Measurements from ENCODE around the gene SLAMF9. TPM values are rescaled to one million over a fixed set of nuclear protein-coding genes. Genes with fewer than 3 reads are reported as not detected.

SLAMF9 gene
- total RNA-seq, 2 donors from 2014 or later: not detected

DNA sequence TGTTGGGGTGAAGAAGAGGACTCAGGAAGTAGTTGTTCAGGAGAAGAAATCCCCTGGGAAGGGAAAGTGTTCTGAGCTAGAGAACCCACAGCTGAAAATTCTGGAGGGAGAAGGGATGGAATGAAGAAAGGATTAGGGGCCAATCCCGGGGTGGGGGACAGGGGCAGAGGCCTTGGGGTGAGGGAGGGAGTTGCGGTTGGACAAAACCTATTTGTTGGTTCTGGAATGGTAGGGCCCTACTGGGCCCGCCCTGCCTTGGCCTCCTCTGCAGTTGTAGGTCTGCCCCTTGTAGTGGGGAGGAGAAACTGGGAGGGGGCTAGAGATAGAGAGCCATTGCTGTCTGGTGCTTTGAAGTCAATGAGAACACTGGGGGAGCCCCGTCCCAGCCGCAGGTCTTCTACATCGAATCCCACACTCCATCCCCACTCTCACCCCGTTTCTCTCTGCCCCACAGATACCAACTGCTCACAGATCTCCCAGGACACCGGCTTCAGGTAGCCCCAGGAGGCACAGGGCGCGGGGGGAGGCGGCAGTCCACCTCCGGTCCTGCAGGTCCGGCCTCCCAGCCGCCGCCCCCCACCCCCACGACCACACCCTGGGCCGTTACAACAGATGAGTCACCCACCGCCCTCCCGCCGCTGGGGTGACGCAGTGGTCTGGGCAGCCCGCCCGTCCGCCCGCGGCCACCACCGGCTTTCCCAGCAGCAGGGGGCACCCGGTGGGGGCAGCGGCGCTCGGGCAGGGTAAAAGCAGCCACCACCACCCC is 29.8 kb downstream of the SLAMF9 start:
- Histone ChIP-seq H3K9me3 (ENCODE audit: control insufficient read depth, low read length) (no peaks in the 10 kb centered on the region), H3K9ac (ENCODE audit: extremely low read depth, low read length, poor library complexity, severe bottlenecking) (peak overlapping the region; percentile 98), H3K36me3 (ENCODE audit: control insufficient read depth, insufficient read depth, low read length) (peaks cover 22% of the 10 kb centered on the region), H3K4me3 (ENCODE audit: low read length) (peak overlapping the region; percentile 94), H3K4me1 (ENCODE audit: control insufficient read depth, insufficient read depth, low read length) (peaks cover 17% of the 10 kb centered on the region), H3K27ac (ENCODE audit: low read depth, low read length) (peak overlapping the region; percentile 84), H3K27me3 (ENCODE audit: control insufficient read depth, insufficient read depth, low read length, poor library complexity, severe bottlenecking) (no peaks in the 10 kb centered on the region)
- DNase-seq: peak; percentile 92
- H3K36me3 Mint-ChIP-seq (ENCODE audit: low read depth): peaks cover 18% of the 10 kb centered on the region
- no peaks in the 10 kb centered on the region for H3K27me3 Mint-ChIP-seq (ENCODE audit: insufficient read depth)
- H3K27ac Mint-ChIP-seq: peak overlapping the region; percentile 99
- TF ChIP-seq, protein P1, sequence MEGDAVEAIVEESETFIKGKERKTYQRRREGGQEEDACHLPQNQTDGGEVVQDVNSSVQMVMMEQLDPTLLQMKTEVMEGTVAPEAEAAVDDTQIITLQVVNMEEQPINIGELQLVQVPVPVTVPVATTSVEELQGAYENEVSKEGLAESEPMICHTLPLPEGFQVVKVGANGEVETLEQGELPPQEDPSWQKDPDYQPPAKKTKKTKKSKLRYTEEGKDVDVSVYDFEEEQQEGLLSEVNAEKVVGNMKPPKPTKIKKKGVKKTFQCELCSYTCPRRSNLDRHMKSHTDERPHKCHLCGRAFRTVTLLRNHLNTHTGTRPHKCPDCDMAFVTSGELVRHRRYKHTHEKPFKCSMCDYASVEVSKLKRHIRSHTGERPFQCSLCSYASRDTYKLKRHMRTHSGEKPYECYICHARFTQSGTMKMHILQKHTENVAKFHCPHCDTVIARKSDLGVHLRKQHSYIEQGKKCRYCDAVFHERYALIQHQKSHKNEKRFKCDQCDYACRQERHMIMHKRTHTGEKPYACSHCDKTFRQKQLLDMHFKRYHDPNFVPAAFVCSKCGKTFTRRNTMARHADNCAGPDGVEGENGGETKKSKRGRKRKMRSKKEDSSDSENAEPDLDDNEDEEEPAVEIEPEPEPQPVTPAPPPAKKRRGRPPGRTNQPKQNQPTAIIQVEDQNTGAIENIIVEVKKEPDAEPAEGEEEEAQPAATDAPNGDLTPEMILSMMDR (conservative IDR thresholded peaks at IDR 0.05): no peak
- H3K9me3 Mint-ChIP-seq: no peaks in the 10 kb centered on the region
- 3 to 26% methylated on average over 3 to 31 of the region's 31 CpGs for WGBS, 2 experiments (ENCODE audit: insufficient coverage in 1 of 2, insufficient read length in 1 of 2)
- H3K4me1 Mint-ChIP-seq: peaks cover 48% of the 10 kb centered on the region
- H3K4me3 Mint-ChIP-seq: peak overlapping the region; percentile 91

DNA sequence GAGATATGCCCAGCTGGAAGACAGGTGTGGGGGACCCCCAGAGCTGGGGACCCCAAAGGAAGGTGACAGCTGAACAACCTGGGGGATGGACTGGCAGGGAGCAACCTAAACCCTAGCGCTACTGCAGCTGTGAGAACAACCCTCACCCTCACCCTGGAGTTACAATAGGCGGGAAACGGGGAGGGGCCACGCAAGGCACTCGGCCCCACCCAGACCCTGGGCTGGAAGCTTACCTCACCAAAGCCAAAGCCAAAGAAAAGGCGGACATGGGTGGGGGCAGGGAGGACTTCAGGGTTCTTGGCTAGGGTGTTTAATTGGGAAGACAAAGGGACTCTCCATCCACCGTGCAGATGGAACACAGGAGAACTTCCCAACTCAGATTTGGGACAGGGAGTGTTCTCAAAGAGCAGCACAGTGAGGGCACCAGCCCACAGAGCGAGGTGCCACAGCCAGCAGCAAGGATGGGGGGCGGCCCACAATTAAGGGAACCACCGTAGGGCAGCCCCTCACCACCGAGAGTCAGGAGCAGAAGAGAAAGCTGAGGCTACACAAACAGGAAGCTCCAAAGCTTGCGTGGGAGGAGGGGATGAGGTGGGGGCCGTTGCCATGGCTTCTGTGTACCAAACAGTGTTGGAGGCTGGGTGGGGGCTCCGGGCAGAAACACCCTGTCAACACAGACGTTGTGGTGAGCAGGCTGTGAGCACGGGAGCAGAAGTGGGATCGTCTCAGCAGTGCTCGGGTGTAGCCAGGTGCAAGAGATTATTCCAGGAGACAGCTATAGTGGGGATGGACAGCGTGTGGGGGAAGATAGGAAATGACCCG is 30.6 kb downstream of the SLAMF9 start:
- H3K36me3 Mint-ChIP-seq (ENCODE audit: low read depth): peaks cover 25% of the 10 kb centered on the region
- TF ChIP-seq, protein P1 (conservative IDR thresholded peaks at IDR 0.05): no peak
- no peaks in the 10 kb centered on the region for H3K9me3 Mint-ChIP-seq
- peak overlapping the region; percentile 96 for H3K27ac Mint-ChIP-seq
- peaks cover 45% of the 10 kb centered on the region for H3K4me1 Mint-ChIP-seq
- Histone ChIP-seq H3K27me3 (ENCODE audit: control insufficient read depth, insufficient read depth, low read length, poor library complexity, severe bottlenecking) (no peaks in the 10 kb centered on the region), H3K36me3 (ENCODE audit: control insufficient read depth, insufficient read depth, low read length) (peaks cover 29% of the 10 kb centered on the region), H3K4me3 (ENCODE audit: low read length) (peak overlapping the region; percentile 94), H3K9me3 (ENCODE audit: control insufficient read depth, low read length) (no peaks in the 10 kb centered on the region), H3K9ac (ENCODE audit: extremely low read depth, low read length, poor library complexity, severe bottlenecking) (peak overlapping the region; percentile 98), H3K27ac (ENCODE audit: low read depth, low read length) (peak overlapping the region; percentile 84), H3K4me1 (ENCODE audit: control insufficient read depth, insufficient read depth, low read length) (peaks cover 17% of the 10 kb centered on the region)
- DNase-seq: peak; percentile 92
- WGBS, 2 experiments (ENCODE audit: insufficient coverage in 1 of 2, insufficient read length in 1 of 2): 16 to 27% methylated on average over 7 to 20 of the region's 20 CpGs
- peak overlapping the region; percentile 91 for H3K4me3 Mint-ChIP-seq
- no peaks in the 10 kb centered on the region for H3K27me3 Mint-ChIP-seq (ENCODE audit: insufficient read depth)

DNA sequence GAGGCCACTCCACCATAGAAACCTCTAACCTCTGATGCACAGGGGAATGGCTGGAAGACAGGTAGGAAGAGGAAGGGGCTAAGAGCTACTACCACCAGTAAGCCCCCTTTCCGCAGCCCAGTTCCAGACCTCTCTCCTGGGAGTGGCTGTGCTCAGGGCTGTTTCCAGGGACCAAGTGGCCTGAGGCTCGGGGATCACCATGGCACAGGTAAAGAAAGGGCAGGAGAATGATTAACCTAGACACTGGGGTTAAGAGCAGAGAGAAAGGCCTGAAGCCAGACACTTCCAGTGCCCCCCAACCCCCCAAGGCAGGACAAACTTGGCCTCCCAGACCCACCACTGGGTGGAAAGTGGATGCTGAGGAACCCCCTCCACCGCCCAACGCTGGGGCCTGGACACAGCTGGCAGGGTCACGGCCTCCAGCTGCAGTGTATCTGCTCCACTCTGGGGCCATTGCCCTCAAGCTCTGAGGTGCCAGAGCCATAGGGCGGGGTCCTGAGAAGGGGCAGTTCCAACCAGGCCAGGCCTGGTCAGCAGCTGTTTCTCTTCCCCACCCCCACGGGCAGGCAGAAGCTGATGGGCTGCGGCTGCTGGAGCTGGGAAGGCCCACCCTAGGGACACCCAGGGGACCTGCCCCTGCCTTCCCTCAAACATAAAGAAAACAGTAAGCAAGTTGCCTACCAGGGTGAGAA is 31.4 kb downstream of the SLAMF9 start:
- TF ChIP-seq, protein P1 (conservative IDR thresholded peaks at IDR 0.05): no peak
- Histone ChIP-seq H3K27ac (ENCODE audit: low read depth, low read length) (no peak overlapping the region), H3K9me3 (ENCODE audit: control insufficient read depth, low read length) (no peaks in the 10 kb centered on the region), H3K9ac (ENCODE audit: extremely low read depth, low read length, poor library complexity, severe bottlenecking) (peak overlapping the region; percentile 98), H3K4me1 (ENCODE audit: control insufficient read depth, insufficient read depth, low read length) (peaks cover 17% of the 10 kb centered on the region), H3K27me3 (ENCODE audit: control insufficient read depth, insufficient read depth, low read length, poor library complexity, severe bottlenecking) (no peaks in the 10 kb centered on the region), H3K36me3 (ENCODE audit: control insufficient read depth, insufficient read depth, low read length) (peaks cover 37% of the 10 kb centered on the region), H3K4me3 (ENCODE audit: low read length) (peak overlapping the region; percentile 94)
- H3K9me3 Mint-ChIP-seq: no peaks in the 10 kb centered on the region
- 78 to 84% methylated on average over 2 to 8 of the region's 8 CpGs for WGBS, 2 experiments (ENCODE audit: insufficient coverage in 1 of 2, insufficient read length in 1 of 2)
- DNase-seq: peak; percentile 62
- peaks cover 32% of the 10 kb centered on the region for H3K36me3 Mint-ChIP-seq (ENCODE audit: low read depth)
- H3K27me3 Mint-ChIP-seq (ENCODE audit: insufficient read depth): no peaks in the 10 kb centered on the region
- H3K27ac Mint-ChIP-seq: peak overlapping the region; percentile 96
- peaks cover 52% of the 10 kb centered on the region for H3K4me1 Mint-ChIP-seq
- peak overlapping the region; percentile 91 for H3K4me3 Mint-ChIP-seq
